ENCODE data around the gene VPS37C.

GRCh38 chr11:61142424-61142823 is 18.8 kb downstream of the VPS37C start:
- TF ChIP-seq CTCF (IDR thresholded peaks at IDR 0.05) (no peak), POLR2A (IDR thresholded peaks at IDR 0.05) (no peak)
